Measurements from ENCODE around the gene ZNF593OS.
A peak's percentile ranks its signal among the peaks of the same experiment; 100 is the strongest.

ZNF593OS gene

GRCh38 chr1:26159743-26160039 is 11.9 kb downstream of the ZNF593OS start:
- no peak for DNase-seq (ENCODE audit: low read depth, low spot score)

GRCh38 chr1:26158908-26159742 is 12.5 kb downstream of the ZNF593OS start, which contains the start of gene FAM110D:
Gene FAM110D (plus strand): TSS chr1:26159079. CDS start chr1:26161292, 2,213 bp downstream.
- no peak for DNase-seq (ENCODE audit: low read depth, low spot score)

- DNase-seq (ENCODE audit: low read depth, low spot score), result no peak
Observed at GRCh38 chr1:26158271-26158907, 13.2 kb downstream of the ZNF593OS start.

- no peak for DNase-seq (ENCODE audit: low read depth, low spot score)
Observed at GRCh38 chr1:26156285-26157038, 15.2 kb downstream of the ZNF593OS start.

- no peak for DNase-seq (ENCODE audit: low read depth, low spot score)
Observed at GRCh38 chr1:26155370-26156284, 16.0 kb downstream of the ZNF593OS start.

GRCh38 chr1:26154750-26155149 is 16.9 kb downstream of the ZNF593OS start:
- no peak for DNase-seq (ENCODE audit: low read depth, low spot score)

- no peak for DNase-seq (ENCODE audit: low read depth, low spot score)
Observed at GRCh38 chr1:26153966-26154532, 17.6 kb downstream of the ZNF593OS start.

GRCh38 chr1:26148887-26149286 is 22.7 kb downstream of the ZNF593OS start:
- DNase-seq (ENCODE audit: low read depth, low spot score), result no peak

GRCh38 chr1:26145960-26146294 is 25.7 kb downstream of the ZNF593OS start:
- DNase-seq (ENCODE audit: low read depth, low spot score), result no peak

GRCh38 chr1:26145041-26145959 is 26.3 kb downstream of the ZNF593OS start:
- peak; percentile 86 for DNase-seq (ENCODE audit: low read depth, low spot score)

- DNase-seq (ENCODE audit: low read depth, low spot score), result no peak
Observed at GRCh38 chr1:26142159-26142558, 29.5 kb downstream of the ZNF593OS start.

GRCh38 chr1:26138974-26139558 is 32.6 kb downstream of the ZNF593OS start:
- no peak for DNase-seq (ENCODE audit: low read depth, low spot score)

GRCh38 chr1:26134466-26134865 is 37.2 kb downstream of the ZNF593OS start:
- DNase-seq (ENCODE audit: low read depth, low spot score), result no peak

GRCh38 chr1:26132834-26133167 is 38.8 kb downstream of the ZNF593OS start:
- no peak for DNase-seq (ENCODE audit: low read depth, low spot score)

GRCh38 chr1:26132128-26132833 is 39.4 kb downstream of the ZNF593OS start:
- DNase-seq (ENCODE audit: low read depth, low spot score), result no peak

GRCh38 chr1:26130695-26131094 is 40.9 kb downstream of the ZNF593OS start:
- DNase-seq (ENCODE audit: low read depth, low spot score), result no peak

- no peak for DNase-seq (ENCODE audit: low read depth, low spot score)
Observed at GRCh38 chr1:26129778-26130177, 41.9 kb downstream of the ZNF593OS start.

- no peak for DNase-seq (ENCODE audit: low read depth, low spot score)
Observed at GRCh38 chr1:26127235-26128163, 44.1 kb downstream of the ZNF593OS start.

Measured in astrocyte of the hippocampus (primary cell).